GM12878 (cell line): ENCODE data around the gene RPTN. TPM values are rescaled to one million over a fixed set of nuclear protein-coding genes. Genes with fewer than 3 reads are reported as not detected.

ENCODE experiments used
- ATAC-seq: fragments of 200-7000 bp; cut with Tn5 transposase; 3 replicates; pipeline ENCODE4 v1.9.1; 2020; ENCODE audit warnings: mild to moderate bottlenecking, moderate library complexity
- BruUV-seq: library from RNA; stranded (reverse); fragments of 400-500 nt; replicated peaks from 2 replicates; lab custom pipeline; 2021; lab: Mats Ljungman, UMichigan
- CTCF ChIA-PET: fragments of 300-600 bp; sonication (Branson Sonifier 250); formaldehyde crosslinking; extraction: SDS; loops from one replicate; lab custom pipeline; 2021; ENCODE audit warnings: inconsistent platforms; lab: Yijun Ruan, JAX
- POLR2A ChIA-PET: fragments of 350-600 bp; formaldehyde crosslinking; extraction: SDS; loops from one replicate; lab custom pipeline; 2021; ENCODE audit warnings: inconsistent platforms; lab: Charles Lee
- RAD21 ChIA-PET: fragments of 300-600 bp; sonication (Branson Sonifier 250); formaldehyde crosslinking; loops from one replicate; lab custom pipeline; 2023; ENCODE audit warnings: antibody characterized with exemption; ENCODE audit not compliant: unreplicated experiment; lab: Charles Lee
- SMC1A ChIA-PET: fragments of 300-600 bp; sonication (Branson Sonifier 250); formaldehyde crosslinking; loops from one replicate; lab custom pipeline; 2023; ENCODE audit not compliant: unreplicated experiment, uncharacterized antibody; lab: Charles Lee
- DNase-seq: peaks from one replicate; pipeline ENCODE4 v3.0.0-alpha.2; 2011; ENCODE audit warnings: low read depth, low spot score
- FAIRE-seq: peaks from 3 replicates; lab custom pipeline; 2011; peaks lifted over from hg19 to GRCh38; lab: Jason Lieb, UNC
- H2AFZ ChIP-seq: 2 replicates; pipeline ENCODE4 v1.6.0; 2011; ENCODE audit warnings: low read depth, low read length, control low read depth; ENCODE audit not compliant: control insufficient read depth
- H3K27ac ChIP-seq: 2 replicates; pipeline ENCODE4 v1.5.1; 2011; ENCODE audit warnings: control low read depth; ENCODE audit not compliant: control insufficient read depth, insufficient read depth
- H3K27me3 ChIP-seq, 2 experiments: replicated peaks in 1 of 2; 2 replicates each; pipeline versions ENCODE4 v1.6.0 to v1.6.1; 2011; ENCODE audit warnings: low read length in 1 of 2; ENCODE audit not compliant: control insufficient read depth in 2 of 2, insufficient read depth in 2 of 2
- H3K36me3 ChIP-seq, 2 experiments: 2 replicates each; pipeline ENCODE4 v1.5.1; 2011; ENCODE audit warnings: low read length in 1 of 2; ENCODE audit not compliant: control insufficient read depth in 2 of 2, insufficient read depth in 2 of 2
- H3K4me1 ChIP-seq: 2 replicates; pipeline ENCODE4 v1.6.1; 2011; ENCODE audit warnings: mild to moderate bottlenecking, low read length, moderate library complexity, mixed read lengths; ENCODE audit not compliant: control insufficient read depth, insufficient read depth
- H3K4me2 ChIP-seq: 2 replicates; pipeline ENCODE4 v1.6.0; 2011; ENCODE audit warnings: control low read depth; ENCODE audit not compliant: control insufficient read depth, insufficient read depth
- H3K4me3 ChIP-seq: fragments of 200-600 bp; sonication (generic); 2 replicates; pipeline ENCODE4 v1.5.1; 2016
- H3K79me2 ChIP-seq: 2 replicates; pipeline ENCODE4 v1.6.0; 2011; ENCODE audit warnings: low read length; ENCODE audit not compliant: control insufficient read depth, insufficient read depth
- H3K9ac ChIP-seq: 2 replicates; pipeline ENCODE4 v1.8.0; 2011; ENCODE audit warnings: low read length, control low read depth, mixed read lengths; ENCODE audit not compliant: control insufficient read depth, insufficient read depth
- H3K9me3 ChIP-seq: replicated peaks from 3 replicates; pipeline ENCODE4 v1.5.1; 2011; ENCODE audit warnings: mild to moderate bottlenecking, low read length; ENCODE audit not compliant: control insufficient read depth, insufficient read depth
- H4K20me1 ChIP-seq: 2 replicates; pipeline ENCODE4 v1.6.0; 2011; ENCODE audit not compliant: control insufficient read depth, insufficient read depth
- EZH2 ChIP-seq: IDR thresholded peaks from 2 replicates; pipeline ENCODE4 v1.6.1; 2012; ENCODE audit warnings: low read depth, mild to moderate bottlenecking, control low read depth, inconsistent platforms, low read length, borderline replicate concordance; ENCODE audit not compliant: control insufficient read depth
- IRF4 ChIP-seq: IDR thresholded peaks from 2 replicates; pipeline ENCODE4 v1.6.1; 2011; ENCODE audit warnings: low read depth, low read length
- JUNB ChIP-seq: IDR thresholded peaks from 2 replicates; pipeline ENCODE4 v1.6.1; 2016; ENCODE audit warnings: antibody characterized with exemption, mild to moderate bottlenecking
- PAX5 ChIP-seq: IDR thresholded peaks from 2 replicates; pipeline ENCODE4 v1.6.1; 2011; ENCODE audit warnings: low read depth, low read length, borderline replicate concordance
- PML ChIP-seq: IDR thresholded peaks from 2 replicates; pipeline ENCODE4 v1.6.1; 2012; ENCODE audit warnings: low read length, inconsistent platforms
- POU2F2 ChIP-seq: IDR thresholded peaks from 3 replicates; pipeline ENCODE4 v1.6.1; 2011; ENCODE audit warnings: low read depth, mild to moderate bottlenecking, low read length, borderline replicate concordance
- SIX5 ChIP-seq: IDR thresholded peaks from 2 replicates; pipeline ENCODE4 v1.6.1; 2011; ENCODE audit warnings: mild to moderate bottlenecking, low read depth, low read length, moderate library complexity; ENCODE audit not compliant: severe bottlenecking
- SMARCA5 ChIP-seq: fragments of 450-650 bp; IDR thresholded peaks from 2 replicates; pipeline ENCODE4 v1.6.1; 2017; ENCODE audit warnings: mild to moderate bottlenecking
- TCF12 ChIP-seq: IDR thresholded peaks from 2 replicates; pipeline ENCODE4 v1.6.1; 2011; ENCODE audit warnings: low read depth, mild to moderate bottlenecking, low read length
- ZNF217 ChIP-seq: fragments of 450-650 bp; IDR thresholded peaks from 2 replicates; pipeline ENCODE4 v1.6.1; 2017; ENCODE audit warnings: antibody characterized with exemption, mild to moderate bottlenecking
- WGBS: methylation state at CpG from one replicate; pipeline ENCODE4 v1.1.6; 2016; ENCODE audit warnings: low lambda C conversion rate; ENCODE audit not compliant: insufficient replicate concordance, insufficient coverage; ENCODE audit errors: missing lambda C conversion rate; 5-methylcytosine and 5-hydroxymethylcytosine counted together
- in situ Hi-C: fragments of 300-500 bp; cut with MboI; formaldehyde crosslinking; loops from 9 replicates; pipeline ENCODE4 v1.14.3; 2018; ENCODE audit warnings: mixed read lengths
- intact Hi-C: fragments of 100-400 bp; cut with micrococcal nuclease; formaldehyde crosslinking; loops from one replicate; pipeline ENCODE4 v1.14.2; 2022; ENCODE audit not compliant: unreplicated experiment
- polyA plus RNA-seq, 11 experiments: library from polyadenylated mRNA; depleted of rRNA in 4 of 11; unstranded in 6 of 11; stranded (reverse) in 5 of 11; fragments of >200 nt; fragmentation: Nextera tagmentation in 4 of 11; fragmentation: Illumina TruSeq in 1 of 11; extraction: Ambion mirVana in 4 of 11; extraction: Trizol in 1 of 11; gene quantifications; 1 replicate in 1 of 11; 2 replicates in 10 of 11; pipeline versions ENCODE4 v1.2.1 to v1.2.3, GENCODE V29; 2011 to 2016; ENCODE audit warnings: inconsistent platforms in 2 of 11, missing spikeins in 2 of 11, low read depth in 1 of 11
- total RNA-seq, 4 experiments: library from RNA; depleted of rRNA in 3 of 4; stranded (reverse); fragments of >200 nt in 3 of 4; fragmentation: Illumina TruSeq in 1 of 4; extraction: Trizol in 1 of 4; gene quantifications; 2 replicates each; pipeline versions ENCODE4 v1.2.1 to v1.2.3, GENCODE V29; 2013 to 2021

RPTN gene
- total and polyA plus RNA-seq, 10 of the 15 experiments (the other 5 are each of a cell fraction or from before 2014, with no cell fraction given), result not detected

DNA sequence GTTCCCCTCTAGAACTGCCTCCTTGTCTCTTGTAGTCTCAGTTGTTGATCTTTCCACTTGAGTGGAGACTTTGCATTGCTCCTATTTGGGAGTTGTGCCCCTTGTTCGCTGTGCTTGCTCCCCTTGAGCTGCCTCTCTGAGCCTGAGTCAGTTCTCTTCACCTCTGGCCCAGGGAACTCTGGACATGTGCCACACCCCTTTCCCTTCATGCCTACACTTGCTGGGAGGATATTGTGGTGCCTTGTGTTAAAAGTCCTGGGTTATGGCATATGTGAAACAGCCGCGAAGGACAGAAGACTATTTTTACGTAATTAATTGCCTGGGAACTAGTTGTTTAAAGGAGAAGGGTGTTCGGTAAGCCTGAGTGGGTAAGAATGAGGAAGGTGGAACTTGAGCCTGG is 32.2 kb upstream of the RPTN start (continued):
- TF ChIP-seq EZH2 (no peak), SIX5 (no peak), PAX5 (no peak), ZNF217 (no peak), TCF12 (no peak), POU2F2 (no peak), JUNB (no peak), PML (no peak)

DNA sequence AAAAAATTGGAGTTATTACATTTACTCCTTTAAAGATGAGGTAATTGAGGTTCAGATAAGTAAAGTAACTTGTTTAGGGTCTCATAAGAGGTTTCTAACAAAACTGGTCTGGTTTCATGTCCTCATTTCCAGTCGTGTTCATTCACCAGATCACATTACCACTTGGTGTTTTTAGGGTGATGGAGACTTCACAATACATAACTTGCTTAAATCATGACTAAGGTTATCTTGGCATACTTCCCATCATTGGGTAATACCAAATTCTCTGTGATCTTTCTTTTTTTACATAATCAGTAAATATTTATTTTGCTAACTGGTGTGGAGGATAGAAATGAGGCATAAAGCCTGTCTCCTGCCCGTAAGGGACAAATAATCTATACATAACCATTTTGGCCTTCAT is 31.6 kb upstream of the RPTN start:
- Histone ChIP-seq H3K27ac (no peak overlapping the region), H3K4me2 (no peak overlapping the region), H3K79me2 (no peaks in the 10 kb centered on the region), H3K9me3 (no peaks in the 10 kb centered on the region), H4K20me1 (no peaks in the 10 kb centered on the region), H3K4me1 (no peaks in the 10 kb centered on the region; the same call in 1 of the 2 replicates), H3K27me3 (no peaks in the 10 kb centered on the region), H3K9ac (no peak overlapping the region), H3K36me3 (no peaks in the 10 kb centered on the region), H3K4me3 (no peak overlapping the region), H2AFZ (no peak overlapping the region)
- ATAC-seq (no peak), DNase-seq (no peak), FAIRE-seq (no peak)
- ChIA-PET POLR2A (no interaction called here), SMC1A (interaction anchor here (1.8 kb wide), 1 partner anchor 268 kb away, joined by 7 read pairs; no protein-coding TSS in a partner anchor), CTCF (interaction anchor here (1.2 to 3.5 kb wide), 3 partner anchors 14 to 268 kb away, joined by 3 to 33 read pairs (median 7); no protein-coding TSS in a partner anchor), RAD21 (interaction anchor here (1.1 to 1.2 kb wide), 2 partner anchors 250 to 268 kb away, joined by 4 to 6 read pairs; no protein-coding TSS in a partner anchor)
- 5% methylated on average over 2 of the region's 2 CpGs for WGBS
- TF ChIP-seq SMARCA5 (no peak), IRF4 (no peak)
- intact Hi-C loops, result loop anchor here (1.0 kb wide), 1 partner anchor 251 kb away; no protein-coding TSS in a partner anchor
- no TSS peak for BruUV-seq
- in situ Hi-C loops, result loop anchor here (5.0 kb wide), 1 partner anchor 162 kb away; no protein-coding TSS in a partner anchor
